OCI-LY3 (cell line): ENCODE measurements around the gene LCE2D.
"Not testable (repeated sequence)": the region's sequence is repeated elsewhere in the genome, so short reads cannot be mapped to it uniquely, and the experiment has no call there.

Experiments used
- EZH2phosphoT487 ChIP-seq: fragments of 200-600 bp; shearing (Covaris generic); IDR thresholded peaks from 2 replicates; pipeline ENCODE4 v1.6.1; 2018; ENCODE audit warnings: antibody characterized with exemption, mixed run types, low read depth
- TF ChIP-seq, protein P1 (sequence below): fragments of 200-600, 300-600 bp; sonication (generic); IDR thresholded peaks from 2 replicates; pipeline ENCODE4 v1.5.1; 2014; ENCODE audit warnings: antibody characterized with exemption, low read length, low read depth

DNA sequence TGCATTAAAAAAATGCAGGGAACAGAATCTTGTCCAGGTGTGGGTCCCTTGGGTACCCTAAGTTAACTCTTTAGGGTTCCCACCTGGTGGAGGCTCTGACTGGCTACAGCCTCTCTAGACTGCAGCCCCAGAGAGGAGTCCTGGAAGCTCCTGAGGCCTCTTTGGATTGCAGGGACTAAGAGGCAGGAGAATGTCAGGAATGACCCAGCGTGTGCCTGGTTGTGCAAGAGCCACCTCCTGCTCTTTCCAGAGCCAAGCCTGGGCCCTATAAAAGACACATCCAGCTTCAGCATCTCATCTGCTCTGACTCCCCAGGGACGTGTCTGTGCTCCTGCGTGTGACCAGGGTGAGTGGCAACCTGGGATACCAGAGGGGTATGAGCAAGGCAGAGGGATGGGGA is 11.8 kb downstream of the LCE2D start, which contains the start of gene LCE2C:
- TF ChIP-seq, protein P1, sequence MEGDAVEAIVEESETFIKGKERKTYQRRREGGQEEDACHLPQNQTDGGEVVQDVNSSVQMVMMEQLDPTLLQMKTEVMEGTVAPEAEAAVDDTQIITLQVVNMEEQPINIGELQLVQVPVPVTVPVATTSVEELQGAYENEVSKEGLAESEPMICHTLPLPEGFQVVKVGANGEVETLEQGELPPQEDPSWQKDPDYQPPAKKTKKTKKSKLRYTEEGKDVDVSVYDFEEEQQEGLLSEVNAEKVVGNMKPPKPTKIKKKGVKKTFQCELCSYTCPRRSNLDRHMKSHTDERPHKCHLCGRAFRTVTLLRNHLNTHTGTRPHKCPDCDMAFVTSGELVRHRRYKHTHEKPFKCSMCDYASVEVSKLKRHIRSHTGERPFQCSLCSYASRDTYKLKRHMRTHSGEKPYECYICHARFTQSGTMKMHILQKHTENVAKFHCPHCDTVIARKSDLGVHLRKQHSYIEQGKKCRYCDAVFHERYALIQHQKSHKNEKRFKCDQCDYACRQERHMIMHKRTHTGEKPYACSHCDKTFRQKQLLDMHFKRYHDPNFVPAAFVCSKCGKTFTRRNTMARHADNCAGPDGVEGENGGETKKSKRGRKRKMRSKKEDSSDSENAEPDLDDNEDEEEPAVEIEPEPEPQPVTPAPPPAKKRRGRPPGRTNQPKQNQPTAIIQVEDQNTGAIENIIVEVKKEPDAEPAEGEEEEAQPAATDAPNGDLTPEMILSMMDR = not testable (repeated sequence)
- TF ChIP-seq EZH2phosphoT487 = not testable (repeated sequence)
